Measurements from ENCODE around the gene GGCX. TPM values are rescaled to one million over a fixed set of nuclear protein-coding genes. Genes with fewer than 3 reads are reported as not detected.

GGCX gene
- total RNA-seq, 2 experiments from 2014 or later: 26.0 to 26.7 TPM

DNA sequence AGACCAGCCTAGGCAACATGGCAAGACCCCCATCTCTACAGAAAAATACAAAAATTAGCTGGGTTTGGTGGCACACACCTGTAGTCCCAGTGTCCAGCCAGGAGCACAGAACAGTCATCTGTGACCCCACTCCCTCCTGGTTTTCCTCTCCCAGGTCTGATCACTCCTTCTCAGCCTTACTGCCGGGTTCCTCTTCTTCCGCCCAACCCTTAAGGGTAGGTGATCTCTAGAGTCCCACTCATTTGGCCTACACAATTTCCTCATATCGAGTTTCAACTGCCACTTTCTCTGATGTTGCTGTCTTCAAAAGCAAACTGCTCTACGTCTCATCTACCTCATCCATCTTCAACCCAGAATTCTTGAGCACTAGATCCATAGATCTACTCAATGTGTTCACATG is 35.7 kb downstream of the GGCX start:
- Mint-ChIP-seq H3K36me3 (no peaks in the 10 kb centered on the region), H3K9me3 (ENCODE audit: low read depth) (no peaks in the 10 kb centered on the region), H3K4me3 (no peak overlapping the region), H3K27me3 (peaks cover 33% of the 10 kb centered on the region), H3K27ac (no peak overlapping the region), H3K4me1 (no peaks in the 10 kb centered on the region)
- ATAC-seq (no peak), DNase-seq (no peak)
- CTCF ChIA-PET: no interaction called here

DNA sequence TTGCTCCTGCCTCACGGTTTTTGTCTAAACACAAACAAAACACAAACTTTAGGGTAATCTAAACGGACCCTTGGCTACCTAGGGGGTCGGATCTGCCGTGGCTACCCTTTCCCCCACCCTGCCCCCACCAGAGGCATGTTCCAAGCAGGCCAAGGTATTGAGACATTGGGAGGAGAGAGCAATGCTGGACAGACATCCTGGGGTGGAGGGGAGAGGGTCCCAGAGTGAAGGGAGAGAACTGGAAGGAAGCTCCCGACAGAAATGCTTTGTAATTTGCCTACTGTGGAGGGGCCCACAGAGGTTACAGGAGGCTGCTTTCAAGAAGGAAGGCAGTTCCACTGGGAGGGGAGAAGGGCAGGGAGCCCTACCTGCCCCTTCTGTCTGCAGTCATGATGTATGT is 36.3 kb downstream of the GGCX start:
- Mint-ChIP-seq H3K9me3 (ENCODE audit: low read depth) (no peaks in the 10 kb centered on the region), H3K27ac (no peak overlapping the region), H3K36me3 (no peaks in the 10 kb centered on the region), H3K27me3 (peaks cover 30% of the 10 kb centered on the region), H3K4me1 (no peaks in the 10 kb centered on the region), H3K4me3 (no peak overlapping the region)
- no peak for ATAC-seq
- CTCF ChIA-PET: interaction anchor here (0.6 kb wide), 1 partner anchor 133 kb away, joined by 3 read pairs; no protein-coding TSS in a partner anchor
- no peak for DNase-seq

DNA sequence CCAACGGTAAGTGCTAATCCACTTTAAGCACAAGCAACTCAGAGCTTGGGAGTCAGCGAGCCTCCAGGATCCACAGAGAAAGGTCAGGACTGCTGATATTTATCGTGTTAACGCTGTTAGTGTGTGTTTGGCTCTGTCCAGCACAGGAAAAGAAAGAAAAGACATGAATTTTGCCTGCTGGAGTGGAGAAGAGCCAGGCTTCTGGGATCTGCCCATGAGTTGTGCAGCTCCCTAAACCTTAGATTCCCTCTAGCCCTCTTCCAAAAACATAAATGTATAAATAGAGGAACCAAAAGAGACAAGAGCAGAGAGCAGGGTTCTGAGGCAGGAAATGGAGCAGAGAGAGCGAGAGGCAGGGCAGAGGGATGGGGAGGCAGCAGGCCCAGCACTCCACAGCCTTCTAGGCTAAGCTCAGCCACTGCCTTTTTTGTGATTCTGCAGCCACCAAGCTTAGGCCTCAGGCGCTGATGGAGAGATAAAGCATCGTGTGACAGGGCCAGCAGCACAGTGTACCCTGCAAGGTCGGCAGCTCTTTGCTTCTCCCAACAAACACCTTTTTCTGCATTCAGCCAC is 36.9 kb downstream of the GGCX start:
- Mint-ChIP-seq H3K27ac (no peak overlapping the region), H3K27me3 (peaks cover 29% of the 10 kb centered on the region), H3K4me3 (no peak overlapping the region), H3K36me3 (no peaks in the 10 kb centered on the region), H3K4me1 (no peaks in the 10 kb centered on the region), H3K9me3 (ENCODE audit: low read depth) (no peaks in the 10 kb centered on the region)
- DNase-seq: no peak
- no peak for ATAC-seq
- CTCF ChIA-PET: interaction anchor here (0.6 kb wide), 1 partner anchor 132 kb away, joined by 3 read pairs; no protein-coding TSS in a partner anchor

DNA sequence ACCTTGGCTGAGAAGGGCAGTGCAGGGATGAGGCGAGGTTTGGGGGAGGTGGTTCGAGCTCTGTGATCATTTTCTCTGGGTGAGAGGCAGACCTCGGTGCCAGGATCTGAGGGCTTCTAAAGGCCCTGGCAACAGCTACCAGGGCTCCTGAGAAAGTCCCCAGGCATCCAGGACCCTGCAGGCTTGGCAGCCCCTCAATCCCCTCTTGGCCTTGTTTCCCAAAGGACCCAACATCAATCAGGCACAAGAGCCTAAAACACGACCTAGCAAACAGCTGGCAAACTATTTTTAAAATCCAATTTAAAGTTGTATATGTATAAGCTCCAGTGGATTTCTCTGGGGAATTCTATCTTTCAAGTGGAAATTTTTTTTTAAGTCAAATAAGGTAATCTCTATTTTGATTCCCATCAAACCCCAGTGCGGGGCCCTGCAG is 37.4 kb downstream of the GGCX start:
- no peak overlapping the region for H3K27ac Mint-ChIP-seq
- ATAC-seq (no peak), DNase-seq (no peak)
- H3K4me1 Mint-ChIP-seq: no peaks in the 10 kb centered on the region
- CTCF ChIA-PET: no interaction called here
- H3K9me3 Mint-ChIP-seq (ENCODE audit: low read depth): no peaks in the 10 kb centered on the region
- H3K4me3 Mint-ChIP-seq: no peak overlapping the region
- peaks cover 24% of the 10 kb centered on the region for H3K27me3 Mint-ChIP-seq
- H3K36me3 Mint-ChIP-seq: no peaks in the 10 kb centered on the region

DNA sequence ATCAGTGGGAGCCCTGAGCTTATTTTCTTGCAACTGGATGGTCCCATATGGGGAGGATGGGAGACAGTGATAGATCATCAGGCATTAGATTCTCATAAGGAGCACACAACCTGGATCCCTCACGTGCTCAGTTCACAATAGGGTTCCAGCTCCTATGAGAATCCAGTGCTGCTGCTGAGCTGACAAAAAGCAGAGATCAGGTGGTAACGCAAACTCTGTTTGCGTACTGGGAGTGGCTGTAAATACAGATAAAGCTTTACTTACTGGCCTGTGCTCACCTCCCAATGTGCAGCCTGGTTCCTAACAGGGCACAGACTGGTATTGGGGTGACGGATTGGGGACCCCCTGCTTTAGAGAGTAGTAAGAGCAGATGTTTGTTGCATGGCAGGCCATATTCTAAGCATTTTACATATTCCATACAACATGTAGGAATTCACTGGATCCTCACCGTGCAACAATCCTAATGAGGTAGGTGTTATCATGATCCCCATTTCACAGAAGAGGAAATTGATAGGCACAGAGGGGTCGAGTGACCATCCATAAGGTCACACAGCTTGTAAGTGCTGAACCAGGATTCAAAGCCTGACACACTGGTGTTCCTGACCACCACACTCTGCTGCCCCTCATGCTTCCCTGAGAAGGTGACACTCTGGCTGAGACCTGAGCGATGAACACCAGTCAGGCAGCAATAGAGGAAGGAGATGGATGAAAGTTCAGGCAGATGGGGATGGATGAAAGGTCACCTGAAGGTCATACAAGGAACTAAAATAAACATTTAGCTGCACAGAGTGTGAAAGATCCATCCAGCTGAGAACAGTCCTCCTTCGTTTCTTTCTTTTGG is 38.0 kb downstream of the GGCX start:
- Mint-ChIP-seq H3K27ac (no peak overlapping the region), H3K4me3 (no peak overlapping the region), H3K27me3 (peaks cover 20% of the 10 kb centered on the region), H3K4me1 (no peaks in the 10 kb centered on the region), H3K36me3 (no peaks in the 10 kb centered on the region), H3K9me3 (ENCODE audit: low read depth) (no peaks in the 10 kb centered on the region)
- ATAC-seq (no peak), DNase-seq (no peak)
- CTCF ChIA-PET: no interaction called here

DNA sequence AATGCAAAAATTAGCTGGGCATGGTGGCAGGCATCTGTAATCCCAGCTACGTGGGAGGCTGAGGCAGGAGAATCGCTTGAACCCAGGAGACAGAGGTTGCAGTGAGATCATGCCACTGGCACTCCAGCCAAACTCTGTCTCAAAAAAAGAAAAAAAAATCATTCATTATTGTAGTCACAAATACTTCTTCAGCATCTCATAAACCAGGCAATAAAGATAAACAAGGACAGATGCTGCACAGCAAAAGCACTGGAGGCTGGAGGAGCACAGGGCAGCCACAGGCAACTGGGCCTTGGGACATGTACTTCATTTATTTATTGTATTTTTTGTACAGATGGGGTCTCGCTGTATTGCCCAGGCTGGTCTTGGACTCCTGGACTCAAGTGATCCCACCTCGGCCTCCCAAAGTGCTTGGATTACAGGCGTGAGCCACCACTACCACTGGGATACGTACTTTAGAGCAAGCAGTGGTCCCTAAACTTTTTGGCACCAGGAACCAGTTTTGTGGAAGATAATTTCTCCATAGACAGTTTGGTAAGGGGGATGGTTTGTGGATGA is 39.1 kb downstream of the GGCX start:
- DNase-seq (no peak), ATAC-seq (no peak)
- CTCF ChIA-PET: no interaction called here
- H3K27me3 Mint-ChIP-seq: peaks cover 10% of the 10 kb centered on the region
- H3K4me3 Mint-ChIP-seq: no peak overlapping the region
- H3K9me3 Mint-ChIP-seq (ENCODE audit: low read depth): no peaks in the 10 kb centered on the region
- no peaks in the 10 kb centered on the region for H3K36me3 Mint-ChIP-seq
- H3K27ac Mint-ChIP-seq: no peak overlapping the region
- no peaks in the 10 kb centered on the region for H3K4me1 Mint-ChIP-seq

DNA sequence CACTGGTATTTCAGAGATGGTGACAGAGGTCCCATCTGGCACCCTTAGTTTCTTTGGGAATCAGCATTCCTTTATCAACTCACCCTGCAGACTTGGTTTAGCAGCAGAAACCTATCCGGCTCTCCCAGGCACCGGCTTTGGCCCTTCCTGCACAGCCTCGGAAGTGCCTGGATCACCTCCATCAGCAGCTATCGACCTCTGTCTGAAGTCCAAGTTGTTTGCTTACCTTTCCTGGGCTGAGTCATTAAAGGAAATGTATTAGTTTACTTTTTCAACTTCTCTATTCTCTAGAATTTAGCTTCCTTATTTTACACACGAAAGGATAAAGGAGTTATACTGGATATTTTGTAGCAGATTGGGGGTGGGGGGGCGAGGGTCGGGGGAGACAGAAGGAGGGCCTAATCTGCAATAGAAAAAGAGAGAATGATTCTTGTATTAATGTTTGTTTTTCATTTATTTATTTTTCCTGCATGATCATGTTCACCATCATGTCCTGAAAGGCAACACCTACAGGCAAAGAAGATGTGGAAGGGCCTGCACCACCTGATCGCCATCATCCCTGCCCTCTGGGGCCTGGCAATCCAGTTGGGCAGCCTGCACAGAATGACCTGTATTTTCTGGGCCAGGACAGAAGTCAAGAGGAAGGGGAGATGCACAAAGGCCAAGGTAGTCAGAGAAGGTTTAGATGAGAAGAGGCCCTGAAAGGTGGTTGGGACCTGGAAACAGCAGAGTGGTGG is 44.5 kb downstream of the GGCX start:
- H3K4me1 Mint-ChIP-seq: no peaks in the 10 kb centered on the region
- H3K4me3 Mint-ChIP-seq: no peak overlapping the region
- no peaks in the 10 kb centered on the region for H3K36me3 Mint-ChIP-seq
- CTCF ChIA-PET: interaction anchor here (1.2 kb wide), 1 partner anchor 35 kb away, joined by 3 read pairs; no protein-coding TSS in a partner anchor
- no peaks in the 10 kb centered on the region for H3K9me3 Mint-ChIP-seq (ENCODE audit: low read depth)
- H3K27ac Mint-ChIP-seq: no peak overlapping the region
- ATAC-seq (no peak), DNase-seq (no peak)
- H3K27me3 Mint-ChIP-seq: no peaks in the 10 kb centered on the region

DNA sequence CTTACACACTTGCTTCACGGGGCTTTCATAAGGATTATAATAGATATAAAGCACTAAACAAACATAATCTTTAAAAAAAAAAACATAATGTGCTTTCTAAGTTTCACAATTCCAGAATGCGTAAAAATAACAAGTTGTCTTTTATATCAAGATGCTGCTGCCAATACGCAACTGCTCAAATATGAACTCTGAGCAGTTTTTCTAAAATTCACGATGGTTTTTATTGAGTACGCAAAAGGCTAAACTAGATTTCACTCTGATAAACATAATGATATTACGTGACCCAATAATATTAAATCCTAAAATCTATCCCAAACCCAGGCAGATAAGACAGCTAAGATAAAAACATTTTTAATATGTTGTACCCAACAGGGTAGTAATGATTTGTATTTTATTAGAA is 47.0 kb downstream of the GGCX start:
- DNase-seq (no peak), ATAC-seq (no peak)
- no peaks in the 10 kb centered on the region for H3K4me1 Mint-ChIP-seq
- no peaks in the 10 kb centered on the region for H3K36me3 Mint-ChIP-seq
- no peaks in the 10 kb centered on the region for H3K9me3 Mint-ChIP-seq (ENCODE audit: low read depth)
- no peaks in the 10 kb centered on the region for H3K27me3 Mint-ChIP-seq
- H3K4me3 Mint-ChIP-seq: no peak overlapping the region
- H3K27ac Mint-ChIP-seq: no peak overlapping the region
- CTCF ChIA-PET: no interaction called here

DNA sequence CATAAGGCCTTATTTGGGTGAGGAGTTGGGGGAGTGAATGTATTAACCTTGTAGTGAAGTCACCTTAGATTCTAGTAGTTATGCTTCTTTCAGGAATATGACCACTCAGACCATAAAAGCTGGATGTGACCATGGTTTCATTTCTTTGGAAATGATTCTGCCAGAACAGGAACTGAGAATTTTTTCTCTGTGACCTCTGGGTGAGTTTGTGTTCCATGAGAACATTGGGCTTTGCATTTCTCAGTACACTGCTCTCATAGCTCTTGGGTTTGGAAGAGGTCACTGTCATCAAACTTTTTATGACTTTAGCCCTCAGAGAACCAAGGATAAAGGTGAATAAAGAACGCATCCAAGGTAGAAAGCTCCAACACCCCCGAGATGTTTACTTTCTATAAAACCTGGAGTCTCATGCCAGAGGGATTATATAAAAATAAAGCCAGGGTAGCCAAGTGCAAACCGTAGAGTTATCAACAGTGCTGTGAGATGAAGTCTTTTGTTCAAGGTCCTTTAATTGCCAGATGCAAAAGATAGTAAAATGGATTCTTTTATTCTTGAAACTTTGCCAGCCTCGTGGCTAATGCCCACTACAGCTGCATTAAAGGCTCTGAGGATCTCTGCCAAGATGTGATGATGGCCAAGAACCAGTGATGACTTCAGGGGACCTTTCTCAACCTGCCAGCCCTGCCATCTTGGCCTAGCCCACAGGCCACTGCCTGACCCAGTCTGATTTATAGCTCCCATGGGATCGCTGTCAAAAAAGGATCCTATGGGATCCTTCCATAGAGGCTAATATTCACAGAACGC is 50.1 kb downstream of the GGCX start:
- no peaks in the 10 kb centered on the region for H3K9me3 Mint-ChIP-seq (ENCODE audit: low read depth)

DNA sequence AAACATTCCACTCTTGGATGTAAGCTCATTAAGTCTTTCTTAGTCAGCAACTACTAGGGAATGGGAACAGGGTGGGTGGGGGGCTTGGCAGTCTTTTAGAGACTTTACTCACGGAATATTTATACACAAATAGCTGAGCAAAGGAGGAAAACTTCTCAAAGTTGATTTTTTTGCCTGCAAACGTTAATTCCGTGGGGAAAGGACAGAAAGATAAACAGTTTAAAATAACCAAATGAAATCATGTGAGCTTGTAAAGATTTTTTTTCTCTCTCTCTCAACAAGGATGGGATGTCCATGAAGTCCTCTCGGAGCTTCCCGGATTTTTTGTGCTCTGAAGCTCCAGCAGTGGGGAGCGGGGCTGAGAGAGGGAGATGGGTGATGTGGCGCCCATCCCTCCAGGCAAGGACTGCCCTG is 54.5 kb downstream of the GGCX start:
- Mint-ChIP-seq H3K27ac (no peak overlapping the region), H3K4me1 (no peaks in the 10 kb centered on the region), H3K36me3 (no peaks in the 10 kb centered on the region), H3K27me3 (peaks cover 3% of the 10 kb centered on the region), H3K9me3 (ENCODE audit: low read depth) (no peaks in the 10 kb centered on the region), H3K4me3 (no peak overlapping the region)
- ATAC-seq: no peak
- CTCF ChIA-PET: interaction anchor here (0.6 kb wide), 2 partner anchors 13 to 173 kb away, joined by 3 read pairs; no protein-coding TSS in a partner anchor
- DNase-seq: no peak

More for the DNA sequence above, 50.1 kb downstream of the GGCX start:
- Mint-ChIP-seq H3K4me3 (no peak overlapping the region), H3K4me1 (no peaks in the 10 kb centered on the region), H3K27ac (no peak overlapping the region), H3K27me3 (peaks cover 3% of the 10 kb centered on the region), H3K36me3 (no peaks in the 10 kb centered on the region)
- CTCF ChIA-PET: interaction anchor here (0.7 kb wide), 1 partner anchor 1242 kb away, joined by 3 read pairs; no protein-coding TSS in a partner anchor
- no peak for ATAC-seq
- no peak for DNase-seq

DNA sequence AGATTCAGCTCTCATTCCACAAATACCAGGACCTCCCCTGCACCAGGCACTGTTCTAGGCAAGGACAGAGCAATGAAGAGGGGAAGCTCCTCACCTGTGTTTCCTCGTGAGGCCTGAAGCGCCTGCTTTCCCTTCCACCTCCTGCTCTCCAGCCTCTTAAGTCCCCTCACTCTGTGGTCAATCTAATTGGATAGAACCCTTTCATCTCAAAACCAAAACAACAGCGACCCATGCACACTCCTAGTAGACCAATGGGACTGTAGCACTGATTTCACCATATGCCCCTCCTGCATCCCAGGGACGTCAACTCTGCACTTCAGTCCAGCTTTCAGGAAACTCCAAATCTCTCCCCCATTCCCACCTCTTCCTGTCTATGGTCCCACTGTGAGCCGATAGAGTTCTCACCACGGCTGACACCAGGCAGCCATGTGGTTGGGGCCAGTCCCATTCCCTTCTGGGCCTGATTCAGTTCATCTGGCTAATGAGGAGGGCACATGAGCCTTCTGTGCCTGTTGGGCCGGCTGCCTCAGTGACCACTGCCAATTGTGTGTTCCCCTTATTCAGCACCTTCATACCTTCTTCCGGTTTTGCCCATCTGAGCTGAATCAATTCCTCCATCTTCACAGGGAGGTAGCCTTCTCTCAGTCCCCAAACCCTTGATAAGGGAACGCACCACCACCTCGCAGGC is 55.6 kb downstream of the GGCX start:
- ATAC-seq (no peak), DNase-seq (no peak)
- Mint-ChIP-seq H3K4me1 (no peaks in the 10 kb centered on the region), H3K27ac (no peak overlapping the region), H3K27me3 (peaks cover 6% of the 10 kb centered on the region), H3K36me3 (no peaks in the 10 kb centered on the region), H3K4me3 (no peak overlapping the region), H3K9me3 (ENCODE audit: low read depth) (no peaks in the 10 kb centered on the region)
- CTCF ChIA-PET: no interaction called here

DNA sequence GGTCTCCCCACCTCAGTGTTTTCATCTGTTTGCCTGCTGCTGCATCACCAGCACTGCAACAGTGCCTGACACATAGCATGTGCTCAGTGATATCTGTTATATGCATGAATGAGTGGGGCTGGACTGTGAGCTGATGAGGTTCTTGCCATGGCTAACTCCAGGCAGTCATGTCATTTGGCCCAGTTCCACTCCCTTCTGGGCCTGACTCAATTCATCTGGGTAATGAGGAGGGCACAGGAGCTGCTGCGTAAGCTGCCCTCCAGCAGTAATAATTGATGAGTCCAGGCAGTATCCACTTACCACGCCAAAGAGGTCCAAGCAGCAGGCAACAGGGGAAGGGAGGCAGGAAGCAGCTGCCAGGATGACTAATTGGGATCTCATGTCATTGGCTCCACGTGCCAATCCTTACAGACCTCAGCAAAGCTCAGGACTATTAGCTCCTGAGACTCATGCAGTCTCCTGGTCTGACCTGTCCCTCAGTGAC is 56.5 kb downstream of the GGCX start:
- DNase-seq (no peak), ATAC-seq (no peak)
- no peaks in the 10 kb centered on the region for H3K9me3 Mint-ChIP-seq (ENCODE audit: low read depth)
- no peak overlapping the region for H3K27ac Mint-ChIP-seq
- no peaks in the 10 kb centered on the region for H3K36me3 Mint-ChIP-seq
- H3K4me3 Mint-ChIP-seq: no peak overlapping the region
- no peaks in the 10 kb centered on the region for H3K4me1 Mint-ChIP-seq
- CTCF ChIA-PET: no interaction called here
- H3K27me3 Mint-ChIP-seq: peaks cover 6% of the 10 kb centered on the region
